HG03442 (cell line): ENCODE results near the gene AVL9.
"Not testable (repeated sequence)": the region's sequence is repeated elsewhere in the genome, so short reads cannot be mapped to it uniquely, and the experiment has no call there.

Source experiments
- ATAC-seq: cut with Tn5 transposase; IDR thresholded peaks from one replicate; pipeline ENCODE4 v1.9.1; 2021; ENCODE audit warnings: mild to moderate bottlenecking, moderate library complexity; ENCODE audit not compliant: unreplicated experiment

AVL9 gene

DNA sequence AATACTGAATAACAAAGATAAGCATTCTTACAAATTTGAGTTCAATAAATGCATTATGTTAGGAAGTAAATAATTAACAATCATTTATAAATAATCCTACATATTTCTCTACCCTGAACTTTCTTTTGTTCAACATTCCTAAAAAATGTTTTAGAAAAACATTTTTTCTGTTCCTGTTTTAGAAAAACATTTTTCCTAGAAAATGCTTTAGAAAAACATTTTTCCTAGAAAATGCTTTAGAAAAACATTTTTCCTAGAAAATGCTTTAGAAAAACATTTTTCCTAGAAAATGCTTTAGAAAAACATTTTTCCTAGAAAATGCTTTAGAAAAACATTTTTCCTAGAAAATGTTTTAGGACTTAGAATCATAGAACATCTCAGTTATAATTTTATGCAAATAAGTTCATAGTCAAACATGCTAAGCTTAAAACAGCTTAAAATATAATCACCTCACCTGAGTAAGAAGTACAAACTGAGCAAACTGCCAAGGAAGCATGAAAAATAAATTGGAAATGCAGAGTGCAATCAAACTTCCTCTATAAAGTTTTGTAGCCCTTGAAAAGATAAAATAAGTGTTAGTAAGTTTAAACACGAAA lies 139.6 kb downstream of the AVL9 start:
- not testable (repeated sequence) for ATAC-seq

DNA sequence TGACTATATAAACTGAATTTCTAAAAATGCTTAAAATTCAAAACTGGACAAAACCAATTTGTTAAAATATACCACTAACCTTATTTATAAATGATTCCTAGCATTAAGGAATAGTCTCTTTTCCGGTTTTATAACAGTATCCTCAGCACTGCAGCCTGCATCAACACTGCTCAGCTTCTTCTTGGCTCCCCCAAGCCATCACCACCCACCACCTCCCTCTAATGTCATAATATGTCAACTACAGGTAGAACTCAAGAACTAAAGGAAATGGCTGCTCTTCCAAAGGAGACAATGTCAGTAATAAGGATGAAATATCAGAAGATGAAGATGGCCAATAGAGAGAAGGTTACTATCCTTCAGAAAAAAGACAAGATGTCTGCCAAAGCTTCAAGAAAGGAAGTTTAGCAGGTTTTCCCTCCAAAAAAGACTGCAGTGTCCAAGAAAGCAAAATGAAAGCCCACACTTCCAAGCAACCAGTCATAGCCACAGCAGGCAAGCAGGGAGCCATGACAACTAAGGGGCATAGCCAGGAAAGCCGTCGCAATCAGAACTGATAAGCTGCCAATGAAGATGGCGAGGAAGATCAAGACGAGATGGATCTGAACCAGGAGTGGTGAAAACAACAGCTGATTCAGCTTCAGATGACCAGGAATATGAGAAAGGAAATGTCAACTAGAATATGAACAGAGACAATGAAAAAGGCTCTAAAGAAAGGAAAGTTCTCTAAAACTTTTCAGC lies 141.6 kb downstream of the AVL9 start:
- not testable (repeated sequence) for ATAC-seq

DNA sequence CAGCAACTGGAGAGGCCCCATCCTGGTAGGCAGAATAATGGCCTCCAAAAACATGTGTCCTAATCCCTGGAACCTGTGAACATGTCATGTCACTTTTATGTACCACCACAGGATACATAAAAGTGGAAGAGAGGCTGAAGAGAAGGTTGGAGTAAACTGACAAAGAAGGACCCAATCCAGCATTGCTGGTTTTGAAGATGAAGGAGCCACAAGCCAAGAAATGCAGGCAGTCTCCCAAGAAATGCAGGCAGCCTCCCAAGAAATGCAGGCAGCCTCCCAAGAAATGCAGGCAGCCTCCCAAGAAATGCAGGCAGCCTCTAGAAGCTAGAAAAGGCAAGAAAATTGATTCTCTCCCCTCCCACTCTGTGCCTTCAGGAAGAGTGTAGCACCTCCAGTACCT lies 142.3 kb downstream of the AVL9 start:
- ATAC-seq = not testable (repeated sequence)
